ENCODE measurements around the gene RBM19. TPM values are rescaled to one million over a fixed set of nuclear protein-coding genes. Genes with fewer than 3 reads are reported as not detected.

The RBM19 gene
- total RNA-seq, 1 experiment from 2014 or later, result 19.9 TPM

GRCh38 chr12:113833422-113833821 is 132.7 kb downstream of the RBM19 start:
- no peaks in the 10 kb centered on the region for H3K79me2 ChIP-seq (ENCODE audit: low read length)
- H3K27me3 ChIP-seq (ENCODE audit: low read length), result no peaks in the 10 kb centered on the region
- H4K20me1 ChIP-seq (ENCODE audit: insufficient read depth, low read depth, low read length), result peaks cover 40% of the 10 kb centered on the region
- H3K4me3 ChIP-seq (ENCODE audit: low read length), result no peak overlapping the region
- H3K4me1 ChIP-seq (ENCODE audit: low read length), result peaks cover 27% of the 10 kb centered on the region
- no peak for DNase-seq
- H3K27ac ChIP-seq (ENCODE audit: low read length), result no peak overlapping the region
- H3K9me3 ChIP-seq (ENCODE audit: low read length), result no peaks in the 10 kb centered on the region
- no peaks in the 10 kb centered on the region for H3K36me3 ChIP-seq (ENCODE audit: insufficient read depth, low read length)
- H3K9me2 ChIP-seq (replicated peaks; ENCODE audit: insufficient read depth, low read length), result no peaks in the 10 kb centered on the region
- peak overlapping the region; percentile 58 for H3K4me2 ChIP-seq (ENCODE audit: low read depth, low read length, poor library complexity, severe bottlenecking)
- no peak overlapping the region for H2AFZ ChIP-seq (ENCODE audit: low read length)
- H3K9ac ChIP-seq (ENCODE audit: low read length), result no peak overlapping the region

GRCh38 chr12:113831476-113831875 is 134.6 kb downstream of the RBM19 start:
- no peak overlapping the region for H3K27ac ChIP-seq (ENCODE audit: low read length)
- H3K4me2 ChIP-seq (ENCODE audit: low read depth, low read length, poor library complexity, severe bottlenecking), result no peak overlapping the region
- no peaks in the 10 kb centered on the region for H3K9me3 ChIP-seq (ENCODE audit: low read length)
- no peak overlapping the region for H3K9ac ChIP-seq (ENCODE audit: low read length)
- no peak for DNase-seq
- no peaks in the 10 kb centered on the region for H3K79me2 ChIP-seq (ENCODE audit: low read length)
- H3K4me1 ChIP-seq (ENCODE audit: low read length), result peaks cover 15% of the 10 kb centered on the region
- H2AFZ ChIP-seq (ENCODE audit: low read length), result no peak overlapping the region
- H3K27me3 ChIP-seq (ENCODE audit: low read length), result no peaks in the 10 kb centered on the region
- no peak overlapping the region for H3K4me3 ChIP-seq (ENCODE audit: low read length)
- H4K20me1 ChIP-seq (ENCODE audit: insufficient read depth, low read depth, low read length), result peaks cover 26% of the 10 kb centered on the region
- no peaks in the 10 kb centered on the region for H3K36me3 ChIP-seq (ENCODE audit: insufficient read depth, low read length)
- H3K9me2 ChIP-seq (replicated peaks; ENCODE audit: insufficient read depth, low read length), result no peaks in the 10 kb centered on the region

- Histone ChIP-seq H2AFZ (ENCODE audit: low read length) (no peak overlapping the region), H3K27ac (ENCODE audit: low read length) (no peak overlapping the region), H4K20me1 (ENCODE audit: insufficient read depth, low read depth, low read length) (peaks cover 26% of the 10 kb centered on the region), H3K36me3 (ENCODE audit: insufficient read depth, low read length) (no peaks in the 10 kb centered on the region), H3K4me2 (ENCODE audit: low read depth, low read length, poor library complexity, severe bottlenecking) (no peak overlapping the region), H3K27me3 (ENCODE audit: low read length) (no peaks in the 10 kb centered on the region), H3K79me2 (ENCODE audit: low read length) (no peaks in the 10 kb centered on the region), H3K9me3 (ENCODE audit: low read length) (no peaks in the 10 kb centered on the region), H3K9ac (ENCODE audit: low read length) (no peak overlapping the region), H3K4me3 (ENCODE audit: low read length) (no peak overlapping the region), H3K4me1 (ENCODE audit: low read length) (peaks cover 15% of the 10 kb centered on the region), H3K9me2 (replicated peaks; ENCODE audit: insufficient read depth, low read length) (no peaks in the 10 kb centered on the region)
- no peak for DNase-seq
These were observed 135.1 kb downstream of the RBM19 start for GRCh38 chr12:113831016-113831415.

GRCh38 chr12:113829212-113829611 is 136.9 kb downstream of the RBM19 start:
- Histone ChIP-seq H3K4me1 (ENCODE audit: low read length) (peaks cover 15% of the 10 kb centered on the region), H3K27me3 (ENCODE audit: low read length) (no peaks in the 10 kb centered on the region), H3K27ac (ENCODE audit: low read length) (no peak overlapping the region), H3K36me3 (ENCODE audit: insufficient read depth, low read length) (no peaks in the 10 kb centered on the region), H3K9me3 (ENCODE audit: low read length) (no peaks in the 10 kb centered on the region), H3K79me2 (ENCODE audit: low read length) (no peaks in the 10 kb centered on the region), H4K20me1 (ENCODE audit: insufficient read depth, low read depth, low read length) (peaks cover 22% of the 10 kb centered on the region), H3K4me3 (ENCODE audit: low read length) (no peak overlapping the region), H3K9me2 (replicated peaks; ENCODE audit: insufficient read depth, low read length) (no peaks in the 10 kb centered on the region), H2AFZ (ENCODE audit: low read length) (no peak overlapping the region), H3K9ac (ENCODE audit: low read length) (no peak overlapping the region), H3K4me2 (ENCODE audit: low read depth, low read length, poor library complexity, severe bottlenecking) (no peak overlapping the region)
- no peak for DNase-seq

- Histone ChIP-seq H3K36me3 (ENCODE audit: insufficient read depth, low read length) (no peaks in the 10 kb centered on the region), H3K79me2 (ENCODE audit: low read length) (no peaks in the 10 kb centered on the region), H3K9me2 (replicated peaks; ENCODE audit: insufficient read depth, low read length) (no peaks in the 10 kb centered on the region), H3K4me3 (ENCODE audit: low read length) (no peak overlapping the region), H3K27me3 (ENCODE audit: low read length) (no peaks in the 10 kb centered on the region), H3K4me2 (ENCODE audit: low read depth, low read length, poor library complexity, severe bottlenecking) (no peak overlapping the region), H4K20me1 (ENCODE audit: insufficient read depth, low read depth, low read length) (peaks cover 12% of the 10 kb centered on the region), H3K9ac (ENCODE audit: low read length) (no peak overlapping the region), H2AFZ (ENCODE audit: low read length) (no peak overlapping the region), H3K9me3 (ENCODE audit: low read length) (no peaks in the 10 kb centered on the region), H3K27ac (ENCODE audit: low read length) (no peak overlapping the region), H3K4me1 (ENCODE audit: low read length) (peaks cover 4% of the 10 kb centered on the region)
- no peak for DNase-seq
These were observed 138.5 kb downstream of the RBM19 start for GRCh38 chr12:113827539-113828114.

GRCh38 chr12:113826805-113827538 is 139.2 kb downstream of the RBM19 start:
- Histone ChIP-seq H3K27ac (ENCODE audit: low read length) (no peak overlapping the region), H3K27me3 (ENCODE audit: low read length) (no peaks in the 10 kb centered on the region), H3K9me2 (replicated peaks; ENCODE audit: insufficient read depth, low read length) (no peaks in the 10 kb centered on the region), H3K36me3 (ENCODE audit: insufficient read depth, low read length) (no peaks in the 10 kb centered on the region), H3K4me3 (ENCODE audit: low read length) (no peak overlapping the region), H3K4me1 (ENCODE audit: low read length) (no peaks in the 10 kb centered on the region), H2AFZ (ENCODE audit: low read length) (no peak overlapping the region), H3K4me2 (ENCODE audit: low read depth, low read length, poor library complexity, severe bottlenecking) (no peak overlapping the region), H4K20me1 (ENCODE audit: insufficient read depth, low read depth, low read length) (peaks cover 12% of the 10 kb centered on the region), H3K9me3 (ENCODE audit: low read length) (no peaks in the 10 kb centered on the region), H3K9ac (ENCODE audit: low read length) (no peak overlapping the region), H3K79me2 (ENCODE audit: low read length) (no peaks in the 10 kb centered on the region)
- DNase-seq, result no peak

GRCh38 chr12:113825705-113826104 is 140.4 kb downstream of the RBM19 start:
- Histone ChIP-seq H3K9me3 (ENCODE audit: low read length) (no peaks in the 10 kb centered on the region), H3K4me1 (ENCODE audit: low read length) (no peaks in the 10 kb centered on the region), H3K9ac (ENCODE audit: low read length) (no peak overlapping the region), H3K27me3 (ENCODE audit: low read length) (no peaks in the 10 kb centered on the region), H3K4me2 (ENCODE audit: low read depth, low read length, poor library complexity, severe bottlenecking) (no peak overlapping the region), H3K4me3 (ENCODE audit: low read length) (no peak overlapping the region), H2AFZ (ENCODE audit: low read length) (no peak overlapping the region), H4K20me1 (ENCODE audit: insufficient read depth, low read depth, low read length) (peaks cover under 1% of the 10 kb centered on the region; the same call in 1 of the 2 replicates), H3K9me2 (replicated peaks; ENCODE audit: insufficient read depth, low read length) (no peaks in the 10 kb centered on the region), H3K79me2 (ENCODE audit: low read length) (no peaks in the 10 kb centered on the region), H3K36me3 (ENCODE audit: insufficient read depth, low read length) (no peaks in the 10 kb centered on the region), H3K27ac (ENCODE audit: low read length) (no peak overlapping the region)
- DNase-seq, result no peak

- DNase-seq, result no peak
- no peaks in the 10 kb centered on the region for H3K9me2 ChIP-seq (replicated peaks; ENCODE audit: insufficient read depth, low read length)
- H2AFZ ChIP-seq (ENCODE audit: low read length), result no peak overlapping the region
- no peak overlapping the region for H3K27ac ChIP-seq (ENCODE audit: low read length)
- no peaks in the 10 kb centered on the region; the same call in 1 of the 2 replicates for H4K20me1 ChIP-seq (ENCODE audit: insufficient read depth, low read depth, low read length)
- no peaks in the 10 kb centered on the region for H3K9me3 ChIP-seq (ENCODE audit: low read length)
- no peak overlapping the region for H3K4me2 ChIP-seq (ENCODE audit: low read depth, low read length, poor library complexity, severe bottlenecking)
- no peak overlapping the region for H3K9ac ChIP-seq (ENCODE audit: low read length)
- H3K36me3 ChIP-seq (ENCODE audit: insufficient read depth, low read length), result no peaks in the 10 kb centered on the region
- no peaks in the 10 kb centered on the region for H3K4me1 ChIP-seq (ENCODE audit: low read length)
- no peak overlapping the region for H3K4me3 ChIP-seq (ENCODE audit: low read length)
- no peaks in the 10 kb centered on the region for H3K79me2 ChIP-seq (ENCODE audit: low read length)
- no peaks in the 10 kb centered on the region for H3K27me3 ChIP-seq (ENCODE audit: low read length)
These were observed 142.3 kb downstream of the RBM19 start for GRCh38 chr12:113823816-113824215.
